Esophagus squamous epithelium (tissue), 4 donors: ENCODE measurements around the gene MALSU1.

ENCODE experiments used
- POLR2A ChIP-seq, 4 donors: fragments of 450-650 bp; IDR thresholded peaks; one replicate each; pipeline ENCODE4 v1.6.1; 2017; ENCODE audit warnings: antibody characterized with exemption in 4 of 4, mild to moderate bottlenecking in 4 of 4, moderate library complexity in 3 of 4
- TF ChIP-seq, protein P1 (sequence below), 6 experiments: fragments of 450-650 bp in 4 of 6; fragments of 200-600 bp in 2 of 6; sonication (generic) in 2 of 6; IDR thresholded peaks; one replicate each; pipeline ENCODE4 v1.5.1; 2016 to 2019; ENCODE audit warnings: antibody characterized with exemption in 6 of 6, mild to moderate bottlenecking in 4 of 6, moderate library complexity in 4 of 6

DNA sequence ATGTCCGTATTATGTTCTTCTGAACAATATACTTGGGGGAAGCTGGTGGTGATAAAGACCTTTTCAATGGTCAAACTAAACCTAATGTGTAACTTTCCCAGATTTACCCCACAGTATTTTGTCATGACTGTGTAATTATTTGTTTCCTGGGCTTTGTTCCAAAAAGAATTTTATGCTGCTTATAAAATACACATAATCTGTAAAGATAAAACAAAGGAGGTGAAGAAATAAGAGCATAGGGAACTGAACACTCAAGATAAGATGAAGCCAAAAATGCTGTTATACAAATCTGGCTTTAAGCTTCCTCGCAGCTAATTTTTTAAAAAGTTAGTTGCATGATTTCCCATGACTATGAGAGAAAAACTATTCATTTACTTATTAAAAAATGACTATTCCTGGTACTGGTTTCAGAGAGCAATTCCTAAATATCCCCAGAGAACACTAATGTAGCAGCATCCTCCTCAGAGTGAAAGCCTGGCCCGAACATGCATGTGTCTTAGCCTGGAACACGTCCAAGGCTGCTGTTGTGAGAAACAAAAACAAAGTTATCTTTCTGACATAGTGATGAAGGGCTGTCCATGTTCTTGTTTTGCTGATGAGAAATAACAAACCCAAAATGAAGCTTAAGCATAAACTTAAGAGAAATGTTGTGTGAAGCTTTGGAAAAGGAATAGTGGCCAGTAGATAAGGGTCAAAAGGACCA lies 33.9 kb downstream of the MALSU1 start:
- TF ChIP-seq, protein P1, sequence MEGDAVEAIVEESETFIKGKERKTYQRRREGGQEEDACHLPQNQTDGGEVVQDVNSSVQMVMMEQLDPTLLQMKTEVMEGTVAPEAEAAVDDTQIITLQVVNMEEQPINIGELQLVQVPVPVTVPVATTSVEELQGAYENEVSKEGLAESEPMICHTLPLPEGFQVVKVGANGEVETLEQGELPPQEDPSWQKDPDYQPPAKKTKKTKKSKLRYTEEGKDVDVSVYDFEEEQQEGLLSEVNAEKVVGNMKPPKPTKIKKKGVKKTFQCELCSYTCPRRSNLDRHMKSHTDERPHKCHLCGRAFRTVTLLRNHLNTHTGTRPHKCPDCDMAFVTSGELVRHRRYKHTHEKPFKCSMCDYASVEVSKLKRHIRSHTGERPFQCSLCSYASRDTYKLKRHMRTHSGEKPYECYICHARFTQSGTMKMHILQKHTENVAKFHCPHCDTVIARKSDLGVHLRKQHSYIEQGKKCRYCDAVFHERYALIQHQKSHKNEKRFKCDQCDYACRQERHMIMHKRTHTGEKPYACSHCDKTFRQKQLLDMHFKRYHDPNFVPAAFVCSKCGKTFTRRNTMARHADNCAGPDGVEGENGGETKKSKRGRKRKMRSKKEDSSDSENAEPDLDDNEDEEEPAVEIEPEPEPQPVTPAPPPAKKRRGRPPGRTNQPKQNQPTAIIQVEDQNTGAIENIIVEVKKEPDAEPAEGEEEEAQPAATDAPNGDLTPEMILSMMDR (IDR thresholded peaks at IDR 0.05) = no peak
- TF ChIP-seq POLR2A (IDR thresholded peaks at IDR 0.05) = no peak
